Adipocyte (in vitro differentiated cells): ENCODE results near the gene MOG.

Experiments
- DNase-seq: peaks from one replicate; pipeline ENCODE4 v3.0.0-alpha.2; 2015; ENCODE audit warnings: low read depth
- H3K27me3 ChIP-seq: replicated peaks from 2 replicates; pipeline ENCODE4 v1.7.0; 2013; ENCODE audit warnings: mild to moderate bottlenecking, low read length, moderate library complexity; ENCODE audit not compliant: control insufficient read depth, insufficient read depth
- H3K36me3 ChIP-seq: 2 replicates; pipeline ENCODE4 v1.7.0; 2013; ENCODE audit warnings: low read length, mild to moderate bottlenecking, moderate library complexity; ENCODE audit not compliant: control insufficient read depth, insufficient read depth, severe bottlenecking
- H3K4me1 ChIP-seq: 2 replicates; pipeline ENCODE4 v1.7.0; 2013; ENCODE audit warnings: mild to moderate bottlenecking, low read length, moderate library complexity; ENCODE audit not compliant: control insufficient read depth, insufficient read depth
- H3K4me3 ChIP-seq: 2 replicates; pipeline ENCODE4 v1.7.0; 2013; ENCODE audit warnings: mild to moderate bottlenecking, low read length, moderate library complexity
- H3K9ac ChIP-seq: 2 replicates; pipeline ENCODE4 v1.7.0; 2013; ENCODE audit warnings: mild to moderate bottlenecking, low read length, moderate library complexity
- H3K9me3 ChIP-seq: 2 replicates; pipeline ENCODE4 v1.7.0; 2013; ENCODE audit warnings: mild to moderate bottlenecking, low read length, moderate library complexity; ENCODE audit not compliant: control insufficient read depth

Gene MOG

DNA sequence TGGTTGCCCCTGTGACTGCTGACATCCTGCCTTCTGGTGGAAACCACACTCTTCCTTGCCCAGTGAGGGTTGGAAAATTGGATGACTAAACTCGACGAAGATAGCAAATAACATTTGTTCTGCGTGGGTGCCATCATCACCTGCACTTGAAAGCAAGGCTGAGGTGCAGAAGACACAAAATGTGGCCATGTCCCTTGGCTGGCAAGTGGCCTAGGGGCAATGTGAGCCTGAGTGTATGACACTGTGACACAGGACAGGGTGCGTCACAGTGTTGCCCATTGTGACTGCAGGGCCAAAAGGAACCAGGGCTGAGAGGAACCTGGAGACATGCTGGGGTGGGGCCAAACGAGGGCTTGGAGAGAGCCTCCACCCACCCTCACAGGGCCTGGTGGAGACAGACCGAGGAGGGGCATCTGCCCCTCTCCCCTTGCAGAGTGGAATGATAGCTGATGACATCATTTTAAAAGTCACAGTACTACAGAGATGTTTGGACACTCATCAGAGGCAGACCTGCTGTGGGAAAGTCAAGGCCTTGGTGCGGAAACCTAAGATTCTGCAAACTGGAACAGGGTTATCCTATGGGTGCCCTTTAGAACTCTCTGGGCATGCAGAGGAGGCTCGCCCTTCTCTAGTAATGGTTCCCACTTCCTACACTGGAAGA lies 53.5 kb downstream of the MOG start:
- no peak overlapping the region for H3K4me3 ChIP-seq
- H3K9me3 ChIP-seq: no peaks in the 10 kb centered on the region
- DNase-seq: no peak
- no peaks in the 10 kb centered on the region for H3K4me1 ChIP-seq
- peaks cover 41% of the 10 kb centered on the region for H3K27me3 ChIP-seq
- no peak overlapping the region for H3K9ac ChIP-seq
- H3K36me3 ChIP-seq: no peaks in the 10 kb centered on the region

DNA sequence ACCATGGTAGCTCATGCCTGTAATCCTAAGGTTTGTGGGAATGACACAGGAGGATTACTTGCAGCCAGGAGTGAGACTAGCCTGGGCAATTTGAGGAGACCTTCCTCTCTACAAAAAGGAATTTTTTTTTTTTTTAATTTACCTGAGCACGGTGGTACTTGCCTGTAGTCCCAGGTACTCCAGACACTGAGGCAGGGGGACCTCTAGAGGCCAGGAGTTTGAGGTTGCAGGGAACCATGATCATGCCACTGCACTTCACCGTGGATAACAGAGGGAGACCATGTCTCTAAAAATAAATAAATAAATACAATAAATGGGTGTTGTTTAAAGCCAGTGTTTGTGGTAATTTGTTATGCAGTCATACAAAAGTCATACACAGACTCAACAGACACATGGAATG lies 64.0 kb downstream of the MOG start:
- no peak overlapping the region for H3K4me3 ChIP-seq
- peaks cover 8% of the 10 kb centered on the region for H3K27me3 ChIP-seq
- no peak overlapping the region for H3K9ac ChIP-seq
- no peaks in the 10 kb centered on the region for H3K9me3 ChIP-seq
- H3K4me1 ChIP-seq: no peaks in the 10 kb centered on the region
- no peak for DNase-seq
- H3K36me3 ChIP-seq: no peaks in the 10 kb centered on the region
